Erythroblast (primary cell): ENCODE data around the gene TYK2.

ENCODE experiments used
- GATA1 ChIP-seq: IDR thresholded peaks from 2 replicates; pipeline ENCODE4 v1.6.1; 2011; ENCODE audit warnings: low read depth, mild to moderate bottlenecking, control low read depth, low read length, moderate library complexity
- POLR2A ChIP-seq: IDR thresholded peaks from 2 replicates; pipeline ENCODE4 v1.6.1; 2011; ENCODE audit warnings: mild to moderate bottlenecking, low read length

- no peak for TF ChIP-seq POLR2A
- TF ChIP-seq GATA1: no peak
These were observed 25.8 kb upstream of the TYK2 start for GRCh38 chr19:10406191-10406590.
